K562 (cell line): ENCODE results near the gene LONRF2. TPM values are rescaled to one million over a fixed set of nuclear protein-coding genes. Genes with fewer than 3 reads are reported as not detected.

ENCODE experiments used
- CBX2 ChIP-seq: fragments of 200-600 bp; sonication (generic); IDR thresholded peaks from one replicate; pipeline ENCODE4 v1.6.1; 2012; ENCODE audit warnings: mild to moderate bottlenecking, low read length, inconsistent platforms; ENCODE audit not compliant: insufficient read depth, poor library complexity, severe bottlenecking
- EGR1 ChIP-seq: fragments of 450-650 bp; conservative IDR thresholded peaks from 2 replicates; pipeline ENCODE4 v1.6.1; 2017; ENCODE audit warnings: mild to moderate bottlenecking
- FOXA3 ChIP-seq, 2 experiments: fragments of 450-650 bp in 1 of 2; sonication (generic) in 1 of 2; formaldehyde crosslinking; IDR thresholded peaks in 1 of 2; conservative IDR thresholded peaks in 1 of 2; 2 replicates each; pipeline versions ENCODE4 v1.4.0 to v1.8.0; 2020 to 2022; ENCODE audit warnings: mild to moderate bottlenecking in 2 of 2, missing genetic modification reagents in 1 of 2
- MAX ChIP-seq: sonication (generic); formaldehyde crosslinking; IDR thresholded peaks from 2 replicates; pipeline ENCODE4 v1.9.0; 2022; ENCODE audit warnings: mild to moderate bottlenecking, missing genetic modification reagents
- MGA ChIP-seq: fragments of 450-650 bp; IDR thresholded peaks from 2 replicates; pipeline ENCODE4 v1.6.1; 2016; ENCODE audit warnings: mild to moderate bottlenecking, moderate library complexity
- RB1 ChIP-seq: fragments of 450-650 bp; IDR thresholded peaks from 2 replicates; pipeline ENCODE4 v1.6.1; 2017; ENCODE audit warnings: low read depth, mild to moderate bottlenecking
- SAFB ChIP-seq: fragments of 200-400 bp; formaldehyde crosslinking; IDR thresholded peaks from 2 replicates; pipeline ENCODE4 v1.6.1; 2017; ENCODE audit warnings: low read depth, low read length, borderline replicate concordance
- SPI1 ChIP-seq: IDR thresholded peaks from 2 replicates; pipeline ENCODE4 v1.6.1; 2011; ENCODE audit warnings: low read depth, low read length, control low read depth, borderline replicate concordance
- UBTF ChIP-seq, 2 experiments: IDR thresholded peaks; 2 replicates each; pipeline ENCODE4 v1.6.1; 2012; ENCODE audit warnings: improper control_type of control experiment in 2 of 2, low read depth in 2 of 2, low read length in 2 of 2, borderline replicate concordance in 1 of 2
- polyA plus RNA-seq, 8 experiments: library from polyadenylated mRNA; depleted of rRNA in 4 of 8; stranded (reverse) in 5 of 8; unstranded in 3 of 8; fragments of >200 nt; fragmentation: Nextera tagmentation in 2 of 8; fragmentation: Illumina TruSeq in 1 of 8; extraction: Ambion mirVana in 2 of 8; extraction: Trizol in 1 of 8; gene quantifications; 2 replicates each; pipeline versions ENCODE4 v1.2.1 to v1.2.3, GENCODE V29; 2011 to 2014; ENCODE audit warnings: inconsistent platforms in 1 of 8, missing spikeins in 1 of 8
- total RNA-seq, 7 experiments: library from RNA; depleted of rRNA in 6 of 7; stranded (reverse); fragments of >200 nt in 6 of 7; fragmentation: Illumina TruSeq in 2 of 7; extraction: Trizol in 2 of 7; gene quantifications; 2 replicates each; pipeline versions ENCODE4 v1.2.1 to v1.2.3, GENCODE V29; 2011 to 2021; ENCODE audit warnings: low replicate concordance in 1 of 7

Gene LONRF2
- total and polyA plus RNA-seq, 9 of the 15 experiments (the other 6 are each of a cell fraction or from before 2014, with no cell fraction given): 0.35 to 5.0 (median 2.7) TPM

- TF ChIP-seq MGA: peak; percentile 79
- peak; percentile 44; the same call in 1 of the 2 replicates for TF ChIP-seq RB1
- TF ChIP-seq MAX (CRISPR knock-in tag): peak; percentile 56
- TF ChIP-seq CBX2: no peak
- TF ChIP-seq EGR1: peak; percentile 75
- TF ChIP-seq SPI1: no peak
- TF ChIP-seq FOXA3 (CRISPR knock-in tag; conservative IDR thresholded peaks at IDR 0.05 in 1 of 2, IDR thresholded peaks at IDR 0.05 in 1 of 2): 0 out of 4 replicates have a peak, but pooled peaks of 1 of the 2 experiments have one; percentile 10
- peak in 1 of 2 experiments; percentile 30; a peak in 1 of 4 replicates for TF ChIP-seq UBTF (IDR thresholded peaks at IDR 0.05; ENCODE audit: borderline replicate concordance in 1 of 2, low read depth in 2 of 2, low read length in 2 of 2)
- peak; percentile 53; the same call in 1 of the 2 replicates for TF ChIP-seq SAFB
These were observed at the start of gene LONRF2 (continued) for GRCh38 chr2:100321866-100322820.
